HG02571 (cell line): ENCODE measurements around the gene MARCHF9.
"Not testable (repeated sequence)": the region's sequence is repeated elsewhere in the genome, so short reads cannot be mapped to it uniquely, and the experiment has no call there.

ENCODE experiments used
- ATAC-seq: cut with Tn5 transposase; IDR thresholded peaks from one replicate; pipeline ENCODE4 v1.9.1; 2021; ENCODE audit warnings: mild to moderate bottlenecking, moderate library complexity; ENCODE audit not compliant: unreplicated experiment

The MARCHF9 gene

GRCh38 chr12:57766464-57767304 is 11.8 kb downstream of the MARCHF9 start, which contains the start of gene CYP27B1:
TSS of gene CYP27B1 (minus strand) at chr12:57767078. CDS start at chr12:57767041, 37 bp downstream.
- ATAC-seq, result no peak

GRCh38 chr12:57767305-57767698 is 12.4 kb downstream of the MARCHF9 start:
- no peak for ATAC-seq

- ATAC-seq, result no peak
Observed at GRCh38 chr12:57767876-57768275, 13.0 kb downstream of the MARCHF9 start.

GRCh38 chr12:57769594-57769993 is 14.7 kb downstream of the MARCHF9 start:
- ATAC-seq, result no peak

GRCh38 chr12:57770734-57771133 is 15.8 kb downstream of the MARCHF9 start:
- no peak for ATAC-seq

GRCh38 chr12:57771236-57771872 is 16.5 kb downstream of the MARCHF9 start:
- ATAC-seq, result peak; percentile 59

- peak; percentile 79 for ATAC-seq
Observed at GRCh38 chr12:57771873-57772428, 17.0 kb downstream of the MARCHF9 start, which contains the start of gene METTL1. TSS of gene METTL1 (minus strand) at chr12:57772105. CDS start at chr12:57772083, 22 bp downstream.

GRCh38 chr12:57772429-57773322 is 17.8 kb downstream of the MARCHF9 start, which contains the start of gene EEF1AKMT3:
TSS of gene EEF1AKMT3 (plus strand) at chr12:57772614. CDS start at chr12:57772725, 111 bp downstream.
- no peak for ATAC-seq

GRCh38 chr12:57774634-57775033 is 19.7 kb downstream of the MARCHF9 start:
- not testable (repeated sequence) for ATAC-seq

GRCh38 chr12:57775044-57775443 is 20.1 kb downstream of the MARCHF9 start:
- ATAC-seq, result no peak

- ATAC-seq, result no peak
Observed at GRCh38 chr12:57775563-57776246, 20.8 kb downstream of the MARCHF9 start.

GRCh38 chr12:57776247-57776587 is 21.3 kb downstream of the MARCHF9 start:
- no peak for ATAC-seq

- no peak for ATAC-seq
Observed at GRCh38 chr12:57777367-57777766, 22.5 kb downstream of the MARCHF9 start.

GRCh38 chr12:57777911-57778310 is 23.0 kb downstream of the MARCHF9 start:
- ATAC-seq, result no peak

GRCh38 chr12:57779736-57780135 is 24.8 kb downstream of the MARCHF9 start:
- ATAC-seq, result no peak

- no peak for ATAC-seq
Observed at GRCh38 chr12:57780284-57780897, 25.5 kb downstream of the MARCHF9 start.

GRCh38 chr12:57781244-57781643 is 26.3 kb downstream of the MARCHF9 start:
- no peak for ATAC-seq

- ATAC-seq, result no peak
Observed at GRCh38 chr12:57781801-57782200, 26.9 kb downstream of the MARCHF9 start.

- ATAC-seq, result no peak
Observed at GRCh38 chr12:57782243-57782607, 27.3 kb downstream of the MARCHF9 start.
